Esophagus squamous epithelium (tissue), 4 donors: ENCODE results near the gene GUCY1A1.

Experiments used
- POLR2A ChIP-seq, 4 donors: fragments of 450-650 bp; IDR thresholded peaks; one replicate each; pipeline ENCODE4 v1.6.1; 2017; ENCODE audit warnings: antibody characterized with exemption in 4 of 4, mild to moderate bottlenecking in 4 of 4, moderate library complexity in 3 of 4
- TF ChIP-seq, protein P1 (sequence below), 6 experiments: fragments of 450-650 bp in 4 of 6; fragments of 200-600 bp in 2 of 6; sonication (generic) in 2 of 6; IDR thresholded peaks; one replicate each; pipeline ENCODE4 v1.5.1; 2016 to 2019; ENCODE audit warnings: antibody characterized with exemption in 6 of 6, mild to moderate bottlenecking in 4 of 6, moderate library complexity in 4 of 6

DNA sequence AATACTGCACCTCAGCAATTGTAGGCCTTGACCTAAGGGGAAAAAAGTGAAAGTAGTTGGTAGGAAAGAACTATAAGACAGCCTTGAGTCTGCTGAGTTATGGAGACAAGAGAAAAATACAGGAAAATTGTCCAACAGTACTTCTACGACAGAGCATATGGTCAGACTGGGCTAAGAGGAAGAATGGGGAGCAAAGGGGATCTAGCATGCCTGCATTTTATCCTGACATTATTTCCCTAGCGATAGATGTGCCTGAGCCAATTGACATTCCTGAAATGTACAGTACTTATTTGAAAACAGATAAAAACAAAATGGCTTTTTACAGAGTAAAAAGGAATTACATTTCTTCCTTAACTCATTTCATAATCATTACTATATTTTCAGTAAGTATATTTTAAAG is 22.2 kb downstream of the GUCY1A1 start:
- TF ChIP-seq, protein P1, sequence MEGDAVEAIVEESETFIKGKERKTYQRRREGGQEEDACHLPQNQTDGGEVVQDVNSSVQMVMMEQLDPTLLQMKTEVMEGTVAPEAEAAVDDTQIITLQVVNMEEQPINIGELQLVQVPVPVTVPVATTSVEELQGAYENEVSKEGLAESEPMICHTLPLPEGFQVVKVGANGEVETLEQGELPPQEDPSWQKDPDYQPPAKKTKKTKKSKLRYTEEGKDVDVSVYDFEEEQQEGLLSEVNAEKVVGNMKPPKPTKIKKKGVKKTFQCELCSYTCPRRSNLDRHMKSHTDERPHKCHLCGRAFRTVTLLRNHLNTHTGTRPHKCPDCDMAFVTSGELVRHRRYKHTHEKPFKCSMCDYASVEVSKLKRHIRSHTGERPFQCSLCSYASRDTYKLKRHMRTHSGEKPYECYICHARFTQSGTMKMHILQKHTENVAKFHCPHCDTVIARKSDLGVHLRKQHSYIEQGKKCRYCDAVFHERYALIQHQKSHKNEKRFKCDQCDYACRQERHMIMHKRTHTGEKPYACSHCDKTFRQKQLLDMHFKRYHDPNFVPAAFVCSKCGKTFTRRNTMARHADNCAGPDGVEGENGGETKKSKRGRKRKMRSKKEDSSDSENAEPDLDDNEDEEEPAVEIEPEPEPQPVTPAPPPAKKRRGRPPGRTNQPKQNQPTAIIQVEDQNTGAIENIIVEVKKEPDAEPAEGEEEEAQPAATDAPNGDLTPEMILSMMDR (IDR thresholded peaks at IDR 0.05) = no peak
- TF ChIP-seq POLR2A (IDR thresholded peaks at IDR 0.05) = no peak
